Astrocyte of the hippocampus (primary cell): Measurements from ENCODE around the gene IKBKE.

Experiments
- DNase-seq: peaks from one replicate; pipeline ENCODE4 v3.0.0; 2011; ENCODE audit warnings: low read depth, low spot score

Gene IKBKE

DNA sequence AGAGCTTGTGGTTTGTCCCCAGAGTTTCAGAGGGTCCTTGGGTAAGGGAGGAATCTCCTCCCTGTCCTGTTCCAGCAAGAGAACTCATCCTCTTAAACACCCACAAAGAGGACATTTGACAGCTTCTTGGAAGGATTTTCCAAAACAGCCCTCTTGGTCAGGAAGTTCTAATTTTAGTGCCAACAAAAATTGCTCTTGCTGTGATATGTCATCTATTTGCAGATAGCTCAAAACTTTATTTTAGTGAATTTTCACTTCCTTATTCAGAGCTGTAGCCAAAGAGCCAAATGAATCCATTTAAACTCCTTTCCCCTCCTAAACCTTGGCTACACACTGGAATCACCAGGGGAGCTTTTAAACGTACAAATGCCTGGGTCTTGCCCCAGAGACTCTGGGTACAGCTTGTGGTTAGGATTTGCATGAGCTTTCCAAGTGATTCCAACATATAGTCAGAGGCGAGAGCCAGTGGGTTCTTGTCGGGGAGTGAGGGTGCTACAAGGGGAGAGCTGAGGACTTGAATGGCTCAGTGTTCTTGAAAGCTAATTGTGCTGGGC is 25.3 kb downstream of the IKBKE start:
- peak; percentile 59 for DNase-seq

DNA sequence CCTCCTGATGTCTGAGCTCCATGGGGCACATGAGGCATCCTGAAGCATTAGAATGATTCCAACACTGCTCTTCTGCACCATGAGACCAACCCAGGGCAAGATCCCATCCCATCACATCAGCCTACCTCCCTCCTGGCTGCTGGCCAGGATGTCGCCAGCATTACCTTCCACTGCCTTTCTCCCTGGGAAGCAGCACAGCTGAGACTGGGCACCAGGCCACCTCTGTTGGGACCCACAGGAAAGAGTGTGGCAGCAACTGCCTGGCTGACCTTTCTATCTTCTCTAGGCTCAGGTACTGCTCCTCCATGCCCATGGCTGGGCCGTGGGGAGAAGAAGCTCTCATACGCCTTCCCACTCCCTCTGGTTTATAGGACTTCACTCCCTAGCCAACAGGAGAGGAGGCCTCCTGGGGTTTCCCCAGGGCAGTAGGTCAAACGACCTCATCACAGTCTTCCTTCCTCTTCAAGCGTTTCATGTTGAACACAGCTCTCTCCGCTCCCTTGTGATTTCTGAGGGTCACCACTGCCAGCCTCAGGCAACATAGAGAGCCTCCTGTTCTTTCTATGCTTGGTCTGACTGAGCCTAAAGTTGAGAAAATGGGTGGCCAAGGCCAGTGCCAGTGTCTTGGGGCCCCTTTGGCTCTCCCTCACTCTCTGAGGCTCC is 26.0 kb downstream of the IKBKE start:
- DNase-seq, result no peak

DNA sequence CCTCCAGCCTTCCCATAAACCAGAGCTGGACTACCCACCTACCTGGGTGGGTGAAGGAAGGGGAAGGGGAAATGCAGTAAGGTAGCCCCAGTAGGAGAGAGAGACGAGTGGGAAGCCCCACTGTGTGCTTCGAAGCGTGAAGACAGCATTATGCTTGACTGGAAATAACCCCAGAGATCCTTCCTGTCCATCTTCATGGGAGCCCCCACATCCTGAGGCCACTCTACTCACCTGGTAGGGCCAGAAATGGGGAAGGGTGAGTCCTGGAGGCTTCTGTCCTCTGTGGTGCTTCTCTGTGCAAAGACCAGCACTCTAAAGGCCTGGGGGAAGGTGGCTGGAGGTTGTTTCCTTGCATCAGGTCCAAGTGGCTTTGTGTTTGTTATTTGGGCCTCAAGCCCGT is 27.1 kb downstream of the IKBKE start:
- DNase-seq, result no peak

DNA sequence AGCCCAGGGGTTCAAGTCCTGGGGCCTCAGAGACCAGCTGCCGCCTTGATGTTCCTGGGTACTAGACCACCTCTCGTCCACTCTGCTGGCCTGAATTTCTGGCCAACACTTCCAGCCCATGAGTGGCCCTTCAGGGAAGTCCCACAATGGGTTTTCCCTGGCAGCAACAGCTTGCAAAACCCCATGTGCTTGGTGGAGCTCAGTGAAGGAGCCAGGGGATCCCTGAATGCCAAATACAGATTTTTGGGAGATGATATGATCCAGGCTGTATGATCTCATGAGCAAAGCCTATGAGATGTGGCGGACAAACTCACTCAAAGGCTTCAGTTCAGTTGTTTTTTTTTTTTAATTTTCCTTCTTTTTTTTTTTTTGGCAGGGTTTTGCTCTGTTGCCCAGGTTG is 27.5 kb downstream of the IKBKE start:
- no peak for DNase-seq

DNA sequence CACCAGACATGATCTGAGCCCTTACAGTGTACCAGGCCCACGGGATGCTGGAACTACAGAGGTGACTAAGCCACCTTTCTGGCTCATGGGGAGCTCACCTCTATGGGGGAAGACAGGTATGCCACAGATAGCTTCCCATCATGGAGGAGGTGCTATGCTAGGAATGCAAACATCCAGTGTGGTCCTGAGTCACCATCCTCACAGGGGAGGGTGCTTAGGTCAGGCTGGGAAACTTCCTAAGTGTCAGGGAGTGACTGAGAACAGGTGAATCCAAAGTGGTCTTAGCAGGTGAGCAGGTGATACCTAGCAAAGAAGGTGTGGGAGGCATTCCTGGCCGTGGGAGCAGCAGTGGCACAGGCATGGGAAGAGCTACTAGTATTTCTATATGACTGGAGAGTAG is 28.4 kb downstream of the IKBKE start:
- DNase-seq, result no peak

DNA sequence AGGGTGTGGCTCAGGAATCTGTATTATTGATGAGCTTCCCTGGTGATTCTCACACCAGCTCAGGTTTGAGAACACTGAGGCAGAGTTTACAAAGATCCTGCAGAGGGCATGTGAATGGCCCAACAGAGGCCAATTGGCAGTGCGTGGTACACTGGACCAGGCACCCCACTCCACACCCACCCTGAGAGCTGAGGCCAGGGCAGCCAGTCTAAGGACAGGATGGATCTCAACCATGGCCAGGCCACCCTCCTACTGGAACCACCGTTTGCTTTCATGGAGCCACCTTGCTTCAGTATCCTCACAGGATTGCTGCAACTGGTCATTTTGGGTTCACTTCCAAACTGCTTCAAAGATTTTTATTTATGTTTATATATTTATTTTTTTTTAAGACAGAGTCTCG is 29.8 kb downstream of the IKBKE start:
- DNase-seq, result no peak

DNA sequence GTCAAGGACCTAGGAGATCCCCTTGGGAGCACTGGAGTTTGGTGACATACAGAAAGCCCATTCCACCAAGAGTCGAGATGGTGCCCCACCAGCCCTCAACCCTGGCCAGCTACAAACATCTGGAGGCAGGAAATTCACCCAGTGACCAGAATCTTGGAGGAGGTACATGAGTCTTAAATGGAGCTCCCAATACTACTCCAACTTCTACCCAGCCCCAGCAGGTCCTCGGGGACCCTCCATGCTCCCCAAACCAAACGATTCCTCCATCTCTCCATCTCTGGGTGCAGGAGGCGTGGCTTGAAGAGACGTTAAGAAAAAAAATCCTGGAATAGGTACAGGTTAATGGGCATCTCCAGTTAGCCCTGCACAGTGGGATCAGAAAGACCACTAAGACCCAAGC is 31.6 kb downstream of the IKBKE start:
- DNase-seq, result no peak

DNA sequence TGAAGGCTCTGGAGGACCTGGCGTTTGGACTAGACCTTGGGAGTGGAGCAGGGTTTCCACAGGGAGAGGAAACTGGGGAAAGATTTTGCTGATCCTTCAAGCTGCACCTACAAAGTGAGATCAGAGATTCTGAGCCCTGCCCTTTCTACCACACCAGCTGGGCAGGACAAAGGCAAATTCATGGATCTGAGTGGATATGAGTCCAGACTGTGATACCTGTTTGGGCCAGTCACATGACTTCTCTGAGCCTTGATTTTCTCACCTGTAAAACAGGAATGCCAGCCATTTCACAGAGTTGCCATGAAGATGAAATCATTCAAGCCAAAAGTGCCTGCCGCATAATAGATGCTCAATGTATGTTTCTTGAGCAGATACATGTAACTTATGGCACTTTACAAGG is 32.1 kb downstream of the IKBKE start:
- DNase-seq, result no peak

DNA sequence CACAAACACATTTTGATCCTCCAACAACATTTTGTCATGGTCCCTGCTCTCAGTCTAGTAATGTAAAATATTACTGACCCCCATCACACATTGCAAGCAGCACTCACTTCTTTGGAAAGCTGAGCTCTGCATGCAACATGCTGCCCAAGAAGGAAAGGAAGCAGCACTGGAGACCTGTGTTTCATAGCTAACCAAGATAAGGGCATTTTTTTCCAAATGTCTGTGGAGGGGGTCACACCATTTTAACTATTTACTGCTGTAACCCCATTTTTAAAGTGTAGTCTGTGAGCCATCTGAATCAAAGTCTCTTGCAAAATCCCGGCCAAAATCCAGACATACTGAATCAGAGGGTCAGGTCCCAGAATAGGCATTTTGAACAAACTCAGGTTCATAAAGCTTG is 32.5 kb downstream of the IKBKE start:
- no peak for DNase-seq

DNA sequence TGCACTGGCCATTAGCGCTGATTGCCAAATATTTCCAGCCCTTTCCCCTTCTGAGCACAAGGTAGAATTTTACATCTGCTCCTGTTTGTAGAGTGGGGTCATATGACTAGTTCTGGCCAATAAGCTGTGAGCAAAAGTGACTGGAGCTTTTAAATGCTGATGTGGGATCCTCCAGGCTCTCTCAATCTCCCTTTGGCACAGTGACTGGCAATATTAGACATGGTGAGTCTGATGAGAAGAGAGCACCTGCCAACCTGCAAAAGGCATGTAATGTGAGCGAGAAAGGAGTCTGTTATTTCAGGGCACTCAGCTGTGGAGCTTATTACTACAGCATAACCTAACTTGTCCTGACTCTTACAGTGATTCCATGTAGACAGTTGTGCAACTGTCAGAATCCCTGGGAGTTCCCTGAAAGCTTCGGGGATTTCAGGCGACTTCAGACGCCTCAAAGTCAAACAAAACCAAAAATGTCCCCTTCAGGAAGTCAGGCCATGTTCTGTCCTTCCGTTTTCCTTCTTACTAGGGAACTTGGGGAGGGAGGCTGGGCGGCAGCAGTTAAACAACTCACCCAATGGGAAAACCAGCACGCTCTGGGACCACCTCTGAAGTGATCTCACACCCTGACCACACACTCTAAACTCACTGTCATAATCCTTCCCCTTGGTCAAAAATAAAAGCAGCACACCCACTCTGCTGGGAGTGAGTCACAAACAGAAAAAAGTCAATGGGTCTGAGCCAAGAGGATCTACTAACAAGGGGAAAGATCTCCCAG is 33.5 kb downstream of the IKBKE start:
- DNase-seq, result peak; percentile 94

DNA sequence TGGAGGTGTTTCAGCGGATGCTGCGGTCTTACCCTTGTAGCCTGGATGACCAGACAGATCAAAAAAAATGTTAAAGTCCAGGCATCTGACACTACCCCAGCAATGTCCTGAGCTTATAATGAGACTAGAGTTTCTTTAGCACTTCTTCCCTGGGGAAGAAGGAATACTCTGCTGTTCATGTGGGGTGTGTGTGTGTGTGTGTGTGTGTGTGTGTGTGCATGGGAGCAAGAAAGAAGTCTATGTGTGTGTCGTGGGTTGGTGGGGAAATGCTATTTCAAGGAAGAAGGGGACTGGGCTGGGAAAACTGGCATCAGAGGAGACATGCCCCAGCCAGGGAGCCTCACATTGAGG is 34.1 kb downstream of the IKBKE start:
- DNase-seq, result no peak

DNA sequence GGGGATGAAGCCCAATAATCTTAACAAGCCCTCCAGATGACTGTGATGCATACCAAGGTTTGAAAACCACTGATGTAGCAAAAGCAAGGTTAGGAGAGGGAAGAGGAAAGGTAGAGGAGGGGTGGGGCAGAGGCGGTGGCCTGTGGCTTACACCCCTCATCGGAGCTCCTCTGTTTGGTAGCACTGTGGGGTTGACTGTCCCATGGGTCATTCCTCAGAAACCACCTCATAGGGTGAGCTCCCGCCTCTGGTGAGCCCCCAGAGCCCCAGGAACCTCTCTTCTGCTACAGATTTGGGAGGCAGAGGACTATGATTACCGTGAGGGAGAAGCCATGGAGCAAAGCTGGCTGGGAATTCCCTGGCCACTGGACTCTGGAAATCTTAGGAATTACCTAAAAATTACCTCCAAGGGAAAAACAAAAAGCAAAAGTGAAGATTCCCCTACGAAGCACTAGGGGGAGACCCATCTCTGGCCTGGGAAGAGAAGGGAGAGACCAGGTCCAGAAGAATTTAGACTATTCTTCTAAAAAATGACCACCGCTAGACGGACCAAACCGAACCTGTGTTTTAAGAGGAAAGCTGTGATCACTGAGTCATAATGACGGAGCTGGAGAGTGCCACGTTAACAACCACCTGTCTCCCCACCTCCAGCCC is 35.6 kb downstream of the IKBKE start:
- peak; percentile 59 for DNase-seq

DNA sequence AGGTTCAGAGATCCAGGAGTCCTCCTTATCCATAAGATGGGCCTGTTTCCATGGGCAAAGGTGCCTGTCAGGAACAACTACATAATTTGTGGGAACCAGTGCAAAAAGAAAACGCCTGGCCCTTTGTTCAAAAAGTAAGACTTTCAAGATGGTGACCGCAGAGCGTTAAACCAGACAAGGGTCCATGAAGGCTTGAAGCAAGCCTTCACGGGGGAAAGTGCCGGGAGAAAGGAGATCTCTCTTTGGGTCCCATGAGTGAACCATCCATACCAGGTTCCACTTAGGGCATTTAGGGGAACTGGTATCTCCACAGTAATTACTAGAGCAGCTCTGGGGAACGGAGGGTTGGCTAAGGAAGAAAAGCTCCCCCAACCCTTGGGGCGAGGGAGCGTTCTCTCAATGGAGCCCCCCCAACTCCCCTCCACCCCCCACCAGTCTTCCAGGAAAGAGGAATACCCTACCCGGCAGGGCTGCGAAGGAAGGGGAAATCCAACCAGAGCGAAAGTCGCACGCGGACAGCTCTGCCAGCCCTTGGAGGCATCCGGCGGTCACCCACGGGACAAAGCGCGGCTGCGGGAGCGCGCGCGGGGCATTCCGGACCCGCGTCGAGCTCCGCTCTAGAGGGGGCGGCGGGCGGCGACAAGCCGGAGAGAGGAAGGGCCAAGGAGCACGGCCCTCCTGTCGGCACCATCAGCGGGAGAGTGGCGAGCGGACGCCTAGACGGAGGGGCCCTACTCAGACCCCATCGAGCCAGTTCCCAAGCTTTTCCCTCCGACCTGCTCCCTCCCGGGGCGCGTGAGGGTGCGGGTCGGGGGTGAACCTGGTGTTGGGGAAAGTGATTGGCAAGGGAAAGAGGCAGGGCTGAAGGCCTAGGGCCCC is 36.4 kb downstream of the IKBKE start:
- DNase-seq, result peak; percentile 41

DNA sequence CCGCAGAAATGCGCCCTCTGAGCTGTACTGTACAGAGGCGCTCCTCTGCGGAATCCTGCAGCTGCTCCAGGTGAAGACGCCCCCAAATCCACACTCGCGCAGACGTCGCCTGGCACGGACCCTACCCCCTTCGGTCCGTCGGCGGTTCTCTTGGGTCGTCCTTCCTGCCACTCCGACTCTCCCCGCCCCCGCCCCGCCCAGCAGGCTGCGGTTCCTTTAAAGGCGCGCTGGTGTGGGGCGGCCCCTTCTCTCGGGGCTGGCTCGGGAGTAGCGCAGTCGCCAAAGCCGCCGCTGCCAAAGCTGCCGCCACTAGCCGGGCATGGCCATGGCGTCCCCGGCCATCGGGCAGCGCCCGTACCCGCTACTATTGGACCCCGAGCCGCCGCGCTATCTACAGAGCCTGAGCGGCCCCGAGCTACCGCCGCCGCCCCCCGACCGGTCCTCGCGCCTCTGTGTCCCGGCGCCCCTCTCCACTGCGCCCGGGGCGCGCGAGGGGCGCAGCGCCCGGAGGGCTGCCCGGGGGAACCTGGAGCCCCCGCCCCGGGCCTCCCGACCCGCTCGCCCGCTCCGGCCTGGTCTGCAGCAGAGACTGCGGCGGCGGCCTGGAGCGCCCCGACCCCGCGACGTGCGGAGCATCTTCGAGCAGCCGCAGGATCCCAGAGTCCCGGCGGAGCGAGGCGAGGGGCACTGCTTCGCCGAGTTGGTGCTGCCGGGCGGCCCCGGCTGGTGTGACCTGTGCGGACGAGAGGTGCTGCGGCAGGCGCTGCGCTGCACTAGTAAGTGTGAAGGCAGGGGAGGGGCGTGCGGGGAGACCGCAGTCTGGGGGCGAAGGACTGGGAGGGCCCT is 37.2 kb downstream of the IKBKE start, which contains the start of gene RASSF5:
RASSF5 (plus strand) TSS at position 248 of the 846 bp plus-strand sequence; CDS start at position 320, 72 bp downstream.
- peak; percentile 87 for DNase-seq

DNA sequence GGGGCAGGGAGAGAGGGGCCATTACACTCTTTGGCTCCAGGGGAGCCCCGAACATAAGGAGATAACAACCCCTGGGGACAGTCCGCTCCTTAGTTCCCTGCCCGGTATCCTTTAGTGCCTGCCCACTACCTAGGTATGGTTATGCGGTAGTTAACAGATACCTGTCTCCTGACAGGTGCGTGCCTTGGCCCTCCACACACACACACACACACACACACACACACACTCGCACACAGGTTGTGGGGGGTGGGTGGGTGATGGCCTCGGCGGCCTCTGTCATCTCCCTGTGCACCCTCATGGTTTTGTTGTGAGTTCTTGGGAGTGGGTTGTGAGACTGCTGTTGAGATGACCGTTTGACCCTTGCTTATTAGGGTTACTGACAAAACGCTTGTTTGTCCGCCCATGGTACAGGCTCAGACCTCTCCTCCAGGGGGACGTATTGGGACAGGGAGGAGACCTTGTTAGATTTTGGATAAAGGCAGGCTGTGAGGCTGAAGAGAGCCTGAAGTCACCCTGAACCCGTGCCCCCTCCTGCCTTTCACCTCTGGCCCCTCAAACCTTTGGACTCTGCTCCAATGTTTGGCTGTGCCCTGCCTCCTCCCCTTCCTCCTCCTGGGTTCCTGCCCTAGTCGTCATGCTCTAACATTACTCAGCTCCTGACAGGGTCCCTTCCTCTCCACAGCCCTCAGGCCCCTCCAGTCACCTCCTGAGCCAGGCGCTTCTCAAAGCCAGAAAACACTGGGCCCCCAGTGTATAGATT is 38.0 kb downstream of the IKBKE start:
- no peak for DNase-seq

DNA sequence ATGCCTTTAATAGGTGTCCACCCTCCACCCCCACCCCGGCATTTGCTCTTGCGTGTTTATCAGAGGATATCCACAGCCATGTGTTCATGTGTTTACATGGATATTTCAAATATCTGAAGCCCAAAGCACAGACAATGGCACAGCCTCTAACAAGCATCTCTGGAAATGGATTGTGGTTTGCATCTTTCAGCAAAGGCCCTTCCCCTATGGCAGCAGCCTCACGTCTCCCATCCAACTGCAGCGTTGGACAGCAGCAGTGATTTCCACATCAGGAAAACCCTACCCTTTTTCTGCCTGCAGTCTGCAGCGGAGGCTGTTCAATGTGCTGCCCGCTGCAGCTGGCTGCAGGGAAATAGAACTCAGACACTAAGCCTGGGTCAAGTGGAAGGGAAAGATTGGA is 38.7 kb downstream of the IKBKE start:
- DNase-seq, result peak; percentile 55

DNA sequence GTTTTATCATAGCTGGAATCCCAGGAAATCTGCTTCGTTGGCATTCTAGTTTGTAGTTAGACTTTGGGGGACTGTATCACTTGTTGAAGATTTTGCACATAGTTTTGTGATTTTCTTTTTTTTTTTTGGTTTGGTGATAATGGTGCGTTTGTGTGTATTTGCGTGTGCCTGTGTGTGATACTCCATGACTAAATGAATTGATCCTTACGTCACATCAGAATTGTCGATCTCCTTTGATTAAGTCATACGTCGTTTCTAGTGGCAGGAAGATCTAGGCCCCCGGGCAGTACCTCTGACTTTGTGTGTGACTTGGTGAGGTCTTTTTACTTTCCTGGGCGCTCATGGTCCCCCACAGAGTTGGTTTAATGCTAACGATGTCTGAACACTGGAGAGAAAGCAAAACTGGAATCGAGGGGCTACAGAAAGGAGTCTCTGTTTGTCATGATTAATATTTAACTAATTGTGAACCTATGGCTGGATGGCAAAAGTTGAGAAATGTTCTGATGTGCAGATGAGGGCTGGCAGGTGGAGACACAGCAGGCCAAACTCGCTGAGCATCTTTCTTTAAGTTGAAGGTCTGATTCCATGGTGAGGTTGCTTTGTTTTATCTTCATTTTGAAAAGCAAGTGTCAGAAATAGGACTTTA is 39.5 kb downstream of the IKBKE start:
- no peak for DNase-seq

DNA sequence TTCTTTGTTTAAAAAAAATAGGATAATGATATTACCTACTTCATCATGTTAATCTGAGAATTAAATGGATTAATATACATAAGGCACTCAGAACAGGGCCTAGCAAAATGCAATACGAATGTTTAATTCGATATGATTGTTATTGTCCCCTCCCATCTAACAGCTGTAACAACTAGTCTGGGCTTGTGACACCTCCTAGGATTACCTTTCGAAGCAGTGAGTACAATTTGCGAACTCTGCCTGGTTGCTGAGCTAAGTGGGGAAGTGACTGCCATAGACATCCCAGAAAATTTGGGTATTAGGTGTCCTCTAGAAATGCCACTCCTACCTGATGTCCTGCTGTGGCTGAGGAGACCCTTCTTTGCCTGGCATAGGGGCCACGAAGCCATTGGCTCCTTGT is 40.1 kb downstream of the IKBKE start:
- DNase-seq, result no peak

DNA sequence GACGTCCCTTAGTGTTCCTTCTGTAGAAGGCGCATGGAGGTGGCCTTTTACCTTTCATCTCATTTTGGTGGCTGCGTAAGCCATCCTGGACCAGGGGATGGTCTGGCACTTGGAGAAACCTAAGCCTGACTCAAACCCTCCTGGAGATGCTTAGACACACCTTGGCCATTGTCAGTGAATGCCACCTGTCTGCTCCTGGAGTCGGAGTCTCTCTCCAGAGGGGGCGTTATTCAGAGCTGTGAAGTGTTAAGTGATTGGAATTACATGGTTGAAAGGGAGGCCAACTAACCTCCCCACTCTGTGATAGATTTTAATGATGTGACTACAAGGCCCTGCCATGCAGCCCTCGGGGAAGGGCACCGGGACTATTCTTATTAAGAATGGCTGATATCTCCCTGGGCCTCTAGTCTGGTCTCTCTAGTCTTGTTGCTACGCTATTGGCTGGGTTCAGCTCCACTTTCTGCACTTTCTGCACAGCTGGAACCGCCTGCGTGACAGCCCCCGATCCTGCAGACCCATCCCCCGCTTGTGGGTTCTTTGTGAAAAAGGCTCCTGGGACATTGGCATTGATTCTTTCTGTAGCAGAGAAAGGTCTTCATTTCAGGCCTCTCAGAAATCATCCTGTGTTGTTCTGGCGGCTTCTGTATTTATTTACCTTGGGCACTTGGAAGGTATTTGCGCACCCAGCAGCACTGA is 41.2 kb downstream of the IKBKE start:
- no peak for DNase-seq
